HEK293 (cell line): ENCODE results near the gene JMJD4.

Source experiments
- BCL11A ChIP-seq: fragments of 450-650 bp; formaldehyde crosslinking; IDR thresholded peaks from 2 replicates; pipeline ENCODE4 v1.5.1; 2016; ENCODE audit warnings: low read depth, missing biosample characterization, missing genetic modification characterization
- BCL11B ChIP-seq: fragments of 450-650 bp; formaldehyde crosslinking; IDR thresholded peaks from 2 replicates; pipeline ENCODE4 v1.5.1; 2016; ENCODE audit warnings: low read depth, missing biosample characterization, missing genetic modification characterization
- KLF9 ChIP-seq: fragments of 450-650 bp; formaldehyde crosslinking; IDR thresholded peaks from 2 replicates; pipeline ENCODE4 v1.5.1; 2016; ENCODE audit warnings: missing biosample characterization, missing genetic modification characterization, low read depth
- MYNN ChIP-seq: fragments of 450-650 bp; formaldehyde crosslinking; IDR thresholded peaks from 2 replicates; pipeline ENCODE4 v1.5.1; 2016; ENCODE audit warnings: missing biosample characterization, missing genetic modification characterization, borderline replicate concordance
- PRDM10 ChIP-seq: fragments of 450-650 bp; formaldehyde crosslinking; IDR thresholded peaks from 2 replicates; pipeline ENCODE4 v1.5.1; 2016; ENCODE audit warnings: missing biosample characterization, missing genetic modification characterization
- SCRT2 ChIP-seq: fragments of 450-650 bp; formaldehyde crosslinking; IDR thresholded peaks from 2 replicates; pipeline ENCODE4 v1.5.1; 2016; ENCODE audit warnings: missing biosample characterization, missing genetic modification characterization
- SP2 ChIP-seq: fragments of 450-650 bp; formaldehyde crosslinking; IDR thresholded peaks from 2 replicates; pipeline ENCODE4 v1.5.1; 2016; ENCODE audit warnings: missing biosample characterization, missing genetic modification characterization
- TRIM28 ChIP-seq: IDR thresholded peaks from 2 replicates; pipeline ENCODE4 v1.6.1; 2011; ENCODE audit warnings: low read length, control low read depth, borderline replicate concordance
- WT1 ChIP-seq: fragments of 450-650 bp; formaldehyde crosslinking; IDR thresholded peaks from 2 replicates; pipeline ENCODE4 v1.5.1; 2016; ENCODE audit warnings: missing biosample characterization, missing genetic modification characterization
- ZBTB44 ChIP-seq: fragments of 450-650 bp; IDR thresholded peaks from 2 replicates; pipeline ENCODE4 v1.5.1; 2018; ENCODE audit warnings: missing biosample characterization, mild to moderate bottlenecking, missing genetic modification characterization
- ZBTB48 ChIP-seq: fragments of 450-650 bp; formaldehyde crosslinking; IDR thresholded peaks from 2 replicates; pipeline ENCODE4 v1.5.1; 2016; ENCODE audit warnings: missing biosample characterization, missing genetic modification characterization
- ZNF175 ChIP-seq: fragments of 450-650 bp; formaldehyde crosslinking; IDR thresholded peaks from 2 replicates; pipeline ENCODE4 v1.5.1; 2016; ENCODE audit warnings: missing biosample characterization, missing genetic modification characterization
- ZNF184 ChIP-seq: fragments of 450-650 bp; IDR thresholded peaks from 2 replicates; pipeline ENCODE4 v1.5.1; 2018; ENCODE audit warnings: missing biosample characterization, mild to moderate bottlenecking, missing genetic modification characterization
- ZNF221 ChIP-seq: fragments of 450-650 bp; formaldehyde crosslinking; IDR thresholded peaks from 2 replicates; pipeline ENCODE4 v1.5.1; 2017; ENCODE audit warnings: missing biosample characterization, missing genetic modification characterization, borderline replicate concordance
- ZNF335 ChIP-seq: fragments of 450-650 bp; formaldehyde crosslinking; conservative IDR thresholded peaks from 2 replicates; pipeline ENCODE4 v1.5.1; 2016; ENCODE audit warnings: missing biosample characterization, missing genetic modification characterization
- ZNF426 ChIP-seq: fragments of 450-650 bp; formaldehyde crosslinking; IDR thresholded peaks from 2 replicates; pipeline ENCODE4 v1.5.1; 2017; ENCODE audit warnings: missing biosample characterization, missing genetic modification characterization, mild to moderate bottlenecking, inconsistent platforms, moderate library complexity
- ZNF501 ChIP-seq: fragments of 450-650 bp; formaldehyde crosslinking; IDR thresholded peaks from 2 replicates; pipeline ENCODE4 v1.5.1; 2016; ENCODE audit warnings: missing biosample characterization, missing genetic modification characterization
- ZNF514 ChIP-seq: fragments of 450-650 bp; formaldehyde crosslinking; IDR thresholded peaks from 2 replicates; pipeline ENCODE4 v1.5.1; 2016; ENCODE audit warnings: missing biosample characterization, missing genetic modification characterization
- ZNF521 ChIP-seq: fragments of 450-650 bp; formaldehyde crosslinking; IDR thresholded peaks from 2 replicates; pipeline ENCODE4 v1.5.1; 2017; ENCODE audit warnings: missing biosample characterization, mild to moderate bottlenecking, missing genetic modification characterization
- ZNF529 ChIP-seq: fragments of 450-650 bp; formaldehyde crosslinking; IDR thresholded peaks from 2 replicates; pipeline ENCODE4 v1.5.1; 2017; ENCODE audit warnings: missing genetic modification characterization, missing biosample characterization; ENCODE audit not compliant: insufficient replicate concordance
- ZNF555 ChIP-seq: fragments of 450-650 bp; formaldehyde crosslinking; conservative IDR thresholded peaks from 2 replicates; pipeline ENCODE4 v1.5.1; 2017; ENCODE audit warnings: missing biosample characterization, mild to moderate bottlenecking, missing genetic modification characterization, inconsistent platforms
- ZNF596 ChIP-seq: fragments of 450-650 bp; IDR thresholded peaks from 2 replicates; pipeline ENCODE4 v1.5.0; 2018; ENCODE audit warnings: missing biosample characterization, mild to moderate bottlenecking, missing genetic modification characterization, moderate library complexity
- ZNF626 ChIP-seq: fragments of 450-650 bp; sonication (Bioruptor Pico); formaldehyde crosslinking; IDR thresholded peaks from 2 replicates; pipeline ENCODE4 v1.5.1; 2018; ENCODE audit warnings: missing biosample characterization, missing genetic modification characterization, inconsistent platforms
- ZNF692 ChIP-seq: fragments of 450-650 bp; formaldehyde crosslinking; IDR thresholded peaks from 2 replicates; pipeline ENCODE4 v1.5.1; 2016; ENCODE audit warnings: missing biosample characterization, missing genetic modification characterization
- ZNF792 ChIP-seq: fragments of 450-650 bp; formaldehyde crosslinking; IDR thresholded peaks from 2 replicates; pipeline ENCODE4 v1.5.1; 2016; ENCODE audit warnings: missing biosample characterization, missing genetic modification characterization
- ZNF843 ChIP-seq: fragments of 450-650 bp; formaldehyde crosslinking; IDR thresholded peaks from 2 replicates; pipeline ENCODE4 v1.5.1; 2016; ENCODE audit warnings: missing biosample characterization, missing genetic modification characterization
- ZXDB ChIP-seq: fragments of 450-650 bp; formaldehyde crosslinking; IDR thresholded peaks from 2 replicates; pipeline ENCODE4 v1.5.1; 2016; ENCODE audit warnings: missing biosample characterization, missing genetic modification characterization
- TF ChIP-seq, protein P1 (sequence below): fragments of 450-650 bp; formaldehyde crosslinking; conservative IDR thresholded peaks from 2 replicates; pipeline ENCODE4 v1.5.1; 2016; ENCODE audit warnings: low read depth, missing biosample characterization, missing genetic modification characterization
- TF ChIP-seq, protein P2 (sequence below): sonication (generic); formaldehyde crosslinking; IDR thresholded peaks from 2 replicates; pipeline ENCODE4 v1.8.1; 2022; ENCODE audit warnings: mild to moderate bottlenecking, moderate library complexity, missing genetic modification reagents

Gene JMJD4

GRCh38 chr1:227729144-227729880 lies 5.8 kb downstream of the JMJD4 start (continued):
- TF ChIP-seq ZNF596 (tag by site-specific recombination), result no peak
- TF ChIP-seq WT1 (tag by site-specific recombination), result no peak; the same call in 1 of the 2 replicates
- no peak for TF ChIP-seq SCRT2
- TF ChIP-seq ZNF175 (tag by site-specific recombination), result no peak
- TF ChIP-seq MYNN (tag by site-specific recombination), result no peak
- no peak for TF ChIP-seq BCL11B
- TF ChIP-seq, protein P1, sequence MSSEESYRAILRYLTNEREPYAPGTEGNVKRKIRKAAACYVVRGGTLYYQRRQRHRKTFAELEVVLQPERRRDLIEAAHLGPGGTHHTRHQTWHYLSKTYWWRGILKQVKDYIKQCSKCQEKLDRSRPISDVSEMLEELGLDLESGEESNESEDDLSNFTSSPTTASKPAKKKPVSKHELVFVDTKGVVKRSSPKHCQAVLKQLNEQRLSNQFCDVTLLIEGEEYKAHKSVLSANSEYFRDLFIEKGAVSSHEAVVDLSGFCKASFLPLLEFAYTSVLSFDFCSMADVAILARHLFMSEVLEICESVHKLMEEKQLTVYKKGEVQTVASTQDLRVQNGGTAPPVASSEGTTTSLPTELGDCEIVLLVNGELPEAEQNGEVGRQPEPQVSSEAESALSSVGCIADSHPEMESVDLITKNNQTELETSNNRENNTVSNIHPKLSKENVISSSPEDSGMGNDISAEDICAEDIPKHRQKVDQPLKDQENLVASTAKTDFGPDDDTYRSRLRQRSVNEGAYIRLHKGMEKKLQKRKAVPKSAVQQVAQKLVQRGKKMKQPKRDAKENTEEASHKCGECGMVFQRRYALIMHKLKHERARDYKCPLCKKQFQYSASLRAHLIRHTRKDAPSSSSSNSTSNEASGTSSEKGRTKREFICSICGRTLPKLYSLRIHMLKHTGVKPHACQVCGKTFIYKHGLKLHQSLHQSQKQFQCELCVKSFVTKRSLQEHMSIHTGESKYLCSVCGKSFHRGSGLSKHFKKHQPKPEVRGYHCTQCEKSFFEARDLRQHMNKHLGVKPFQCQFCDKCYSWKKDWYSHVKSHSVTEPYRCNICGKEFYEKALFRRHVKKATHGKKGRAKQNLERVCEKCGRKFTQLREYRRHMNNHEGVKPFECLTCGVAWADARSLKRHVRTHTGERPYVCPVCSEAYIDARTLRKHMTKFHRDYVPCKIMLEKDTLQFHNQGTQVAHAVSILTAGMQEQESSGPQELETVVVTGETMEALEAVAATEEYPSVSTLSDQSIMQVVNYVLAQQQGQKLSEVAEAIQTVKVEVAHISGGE, result no peak
- TF ChIP-seq ZNF521 (tag by site-specific recombination), result no peak
- TF ChIP-seq ZNF501 (tag by site-specific recombination), result peak; percentile 15; the same call in 1 of the 2 replicates
- no peak for TF ChIP-seq ZNF792
- TF ChIP-seq, protein P2, sequence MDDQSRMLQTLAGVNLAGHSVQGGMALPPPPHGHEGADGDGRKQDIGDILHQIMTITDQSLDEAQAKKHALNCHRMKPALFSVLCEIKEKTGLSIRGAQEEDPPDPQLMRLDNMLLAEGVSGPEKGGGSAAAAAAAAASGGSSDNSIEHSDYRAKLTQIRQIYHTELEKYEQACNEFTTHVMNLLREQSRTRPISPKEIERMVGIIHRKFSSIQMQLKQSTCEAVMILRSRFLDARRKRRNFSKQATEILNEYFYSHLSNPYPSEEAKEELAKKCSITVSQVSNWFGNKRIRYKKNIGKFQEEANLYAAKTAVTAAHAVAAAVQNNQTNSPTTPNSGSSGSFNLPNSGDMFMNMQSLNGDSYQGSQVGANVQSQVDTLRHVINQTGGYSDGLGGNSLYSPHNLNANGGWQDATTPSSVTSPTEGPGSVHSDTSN (CRISPR knock-in tag), result 0 out of 2 replicates have a peak, but pooled peaks have one; percentile 45
- TF ChIP-seq ZNF514 (tag by site-specific recombination), result no peak
- TF ChIP-seq ZXDB (tag by site-specific recombination), result no peak
- no peak for TF ChIP-seq KLF9 (tag by site-specific recombination)
- TF ChIP-seq ZNF221 (tag by site-specific recombination), result no peak
- TF ChIP-seq ZNF626, result no peak
- no peak for TF ChIP-seq PRDM10
- TF ChIP-seq ZNF555, result no peak
- TF ChIP-seq ZBTB48 (tag by site-specific recombination), result peak; percentile 82; the same call in 1 of the 2 replicates
- TF ChIP-seq BCL11A (tag by site-specific recombination), result 0 out of 2 replicates have a peak, but pooled peaks have one; percentile 13
- TF ChIP-seq ZNF529 (tag by site-specific recombination), result no peak
- no peak for TF ChIP-seq ZBTB44
- TF ChIP-seq SP2 (tag by site-specific recombination), result peak; percentile 45
- peak; percentile 49 for TF ChIP-seq ZNF692 (tag by site-specific recombination)
- TF ChIP-seq ZNF843 (tag by site-specific recombination), result no peak
- TF ChIP-seq TRIM28, result no peak
- TF ChIP-seq ZNF426 (tag by site-specific recombination), result no peak
- TF ChIP-seq ZNF335 (tag by site-specific recombination), result peak; percentile 60
- no peak for TF ChIP-seq ZNF184 (tag by site-specific recombination)
